Glutamatergic neuron (in vitro differentiated cells): ENCODE data around the gene KCNB1. TPM values are rescaled to one million over a fixed set of nuclear protein-coding genes. Genes with fewer than 3 reads are reported as not detected.

Experiments used
- DNase-seq: peaks from one replicate; pipeline ENCODE4 v3.0.0; 2022
- H3K27ac Mint-ChIP-seq: one replicate; pipeline ENCODE4 v1.8.0; 2020; ENCODE audit warnings: mild to moderate bottlenecking, mixed read lengths, inconsistent platforms; ENCODE audit not compliant: unreplicated experiment
- H3K27me3 Mint-ChIP-seq: one replicate; pipeline ENCODE4 v1.8.0; 2020; ENCODE audit warnings: mild to moderate bottlenecking, moderate library complexity, mixed read lengths, inconsistent platforms; ENCODE audit not compliant: unreplicated experiment
- H3K36me3 Mint-ChIP-seq: one replicate; pipeline ENCODE4 v1.8.0; 2020; ENCODE audit warnings: mild to moderate bottlenecking, mixed read lengths, inconsistent platforms; ENCODE audit not compliant: unreplicated experiment
- H3K4me1 Mint-ChIP-seq: one replicate; pipeline ENCODE4 v1.8.0; 2020; ENCODE audit warnings: mild to moderate bottlenecking, low read depth, mixed read lengths, inconsistent platforms; ENCODE audit not compliant: unreplicated experiment
- H3K4me3 Mint-ChIP-seq: one replicate; pipeline ENCODE4 v1.8.0; 2020; ENCODE audit warnings: mild to moderate bottlenecking, mixed read lengths, inconsistent platforms; ENCODE audit not compliant: unreplicated experiment
- H3K9me3 Mint-ChIP-seq: one replicate; pipeline ENCODE4 v1.8.0; 2020; ENCODE audit warnings: mild to moderate bottlenecking, moderate library complexity, mixed read lengths, inconsistent platforms; ENCODE audit not compliant: unreplicated experiment
- CTCF ChIP-seq: fragments of 200-600 bp; sonication (generic); IDR thresholded peaks from one replicate; pipeline ENCODE4 v1.5.0; 2021; ENCODE audit not compliant: partially characterized antibody, unreplicated experiment
- total RNA-seq: library from RNA; stranded (reverse); fragmentation: NEBNext Ultra II Directional; extraction: Animal tissue kit (Norgen Biotek cat#: 25700); gene quantifications from one replicate; pipeline ENCODE4 v1.2.1, GENCODE V29; 2021; ENCODE audit not compliant: unreplicated experiment

KCNB1 gene
- total RNA-seq, 1 donor from 2014 or later, result 3.1 TPM

DNA sequence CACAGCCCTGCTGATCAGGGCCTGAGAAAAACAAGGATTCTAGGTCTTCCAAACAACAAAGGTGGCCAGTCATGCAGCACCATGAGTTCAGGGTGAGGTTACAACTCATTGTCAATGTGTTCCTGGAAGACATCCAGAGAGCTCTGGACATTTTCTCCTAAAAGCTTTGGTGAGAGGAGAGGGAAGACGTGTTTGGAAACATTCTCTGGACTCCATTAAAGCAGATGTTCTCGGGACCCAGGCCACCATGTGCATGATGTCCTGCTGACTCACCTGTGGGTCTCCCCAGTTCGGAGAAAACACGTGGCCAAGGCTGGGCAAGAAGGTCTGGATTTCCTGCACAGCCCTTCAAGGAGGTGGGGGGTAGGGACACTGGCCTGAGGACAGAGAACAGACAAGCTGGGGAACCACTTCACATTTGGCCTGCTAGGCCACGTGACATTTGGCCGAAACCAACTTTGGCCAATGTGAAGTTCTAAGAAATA is 61.6 kb downstream of the KCNB1 start:
- H3K9me3 Mint-ChIP-seq, result no peaks in the 10 kb centered on the region
- no peak for DNase-seq
- no peaks in the 10 kb centered on the region for H3K36me3 Mint-ChIP-seq
- H3K27ac Mint-ChIP-seq, result no peak overlapping the region
- TF ChIP-seq CTCF, result no peak
- no peak overlapping the region for H3K4me3 Mint-ChIP-seq
- H3K27me3 Mint-ChIP-seq, result peaks cover 4% of the 10 kb centered on the region
- no peaks in the 10 kb centered on the region for H3K4me1 Mint-ChIP-seq

DNA sequence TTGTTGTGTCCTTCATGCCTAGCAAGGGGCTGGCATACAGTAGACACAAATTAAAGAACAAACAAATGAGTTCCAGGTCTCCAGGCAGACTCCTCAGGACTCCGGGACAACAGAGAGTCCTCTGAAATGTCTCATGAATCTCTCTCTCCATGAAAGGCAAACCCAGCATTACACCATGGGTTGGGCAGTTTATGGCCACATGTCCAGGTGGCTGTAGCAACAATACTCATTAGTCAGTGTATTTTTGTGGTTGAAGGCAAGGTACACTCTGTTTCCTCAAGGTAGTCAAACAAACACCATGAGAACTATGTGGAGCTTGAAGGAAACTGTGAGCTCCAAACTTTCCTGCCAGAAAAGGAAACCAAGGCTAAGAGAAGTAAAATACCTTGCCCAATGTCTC is 62.2 kb downstream of the KCNB1 start:
- no peak for TF ChIP-seq CTCF
- no peak overlapping the region for H3K4me3 Mint-ChIP-seq
- no peaks in the 10 kb centered on the region for H3K4me1 Mint-ChIP-seq
- H3K9me3 Mint-ChIP-seq, result no peaks in the 10 kb centered on the region
- DNase-seq, result no peak
- peaks cover 3% of the 10 kb centered on the region for H3K27me3 Mint-ChIP-seq
- no peaks in the 10 kb centered on the region for H3K36me3 Mint-ChIP-seq
- H3K27ac Mint-ChIP-seq, result no peak overlapping the region

DNA sequence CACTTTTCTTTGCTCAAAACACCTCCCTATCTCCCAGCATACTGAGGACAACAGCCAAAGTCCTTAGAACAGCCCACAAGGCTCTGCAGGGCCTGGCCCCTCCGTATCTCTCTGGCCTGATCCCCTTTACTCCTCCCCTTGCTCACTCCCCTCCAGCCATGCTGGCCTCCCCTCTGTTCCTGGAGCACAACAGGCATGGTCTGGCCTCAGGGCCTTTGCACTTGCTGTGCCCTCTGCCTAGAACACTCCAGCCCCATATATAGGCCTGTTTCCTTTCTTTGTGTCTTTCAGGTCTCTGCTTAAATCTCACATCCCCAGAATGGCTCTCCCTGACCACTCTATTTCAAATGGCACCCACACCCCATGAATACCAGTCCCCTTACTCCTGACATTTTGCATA is 62.7 kb downstream of the KCNB1 start:
- H3K36me3 Mint-ChIP-seq, result no peaks in the 10 kb centered on the region
- peaks cover 2% of the 10 kb centered on the region for H3K27me3 Mint-ChIP-seq
- no peak for TF ChIP-seq CTCF
- H3K9me3 Mint-ChIP-seq, result no peaks in the 10 kb centered on the region
- H3K4me1 Mint-ChIP-seq, result no peaks in the 10 kb centered on the region
- no peak overlapping the region for H3K4me3 Mint-ChIP-seq
- no peak for DNase-seq
- H3K27ac Mint-ChIP-seq, result no peak overlapping the region

- H3K27ac Mint-ChIP-seq, result no peak overlapping the region
- peaks cover 2% of the 10 kb centered on the region for H3K27me3 Mint-ChIP-seq
- TF ChIP-seq CTCF, result no peak
- DNase-seq, result no peak
- H3K9me3 Mint-ChIP-seq, result no peaks in the 10 kb centered on the region
- no peak overlapping the region for H3K4me3 Mint-ChIP-seq
- no peaks in the 10 kb centered on the region for H3K36me3 Mint-ChIP-seq
- H3K4me1 Mint-ChIP-seq, result no peaks in the 10 kb centered on the region
Observed at GRCh38 chr20:49418809-49419208, 63.7 kb downstream of the KCNB1 start.

DNA sequence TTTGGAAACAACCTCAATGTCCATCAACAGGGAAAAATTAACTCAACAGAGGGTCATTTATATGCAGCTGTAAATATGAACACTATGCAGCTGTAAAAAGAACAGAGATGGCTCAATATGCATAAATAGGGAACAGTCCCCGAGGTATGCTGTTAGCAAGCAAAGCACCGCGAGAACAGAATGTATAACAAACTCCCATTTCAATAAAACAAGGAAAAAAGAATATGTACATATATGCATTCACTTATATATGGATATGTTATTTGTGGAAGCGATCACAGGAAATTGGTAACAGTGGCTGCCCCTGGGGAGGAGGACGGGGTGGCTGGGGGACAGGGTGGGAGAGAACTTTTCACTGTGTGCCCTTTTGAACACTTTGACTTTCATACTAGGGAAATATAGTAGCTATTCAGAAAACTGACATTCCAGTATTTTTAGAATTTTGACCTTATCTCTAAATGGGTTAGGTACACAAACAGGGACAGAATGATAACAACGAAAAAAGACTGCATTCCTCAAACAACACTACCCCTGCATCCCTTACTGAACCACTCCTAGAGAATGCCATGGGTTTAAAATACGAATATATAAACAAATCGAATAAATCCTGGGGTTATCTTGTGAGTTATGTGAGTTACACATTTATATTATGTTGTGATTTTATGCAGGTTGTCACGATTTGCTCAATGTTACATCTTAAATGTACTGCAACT is 64.5 kb downstream of the KCNB1 start:
- peaks cover under 1% of the 10 kb centered on the region for H3K27me3 Mint-ChIP-seq
- no peaks in the 10 kb centered on the region for H3K4me1 Mint-ChIP-seq
- no peak for TF ChIP-seq CTCF
- H3K27ac Mint-ChIP-seq, result no peak overlapping the region
- no peak overlapping the region for H3K4me3 Mint-ChIP-seq
- no peak for DNase-seq
- no peaks in the 10 kb centered on the region for H3K9me3 Mint-ChIP-seq
- no peaks in the 10 kb centered on the region for H3K36me3 Mint-ChIP-seq
